Glutamatergic neuron (in vitro differentiated cells): ENCODE measurements around the gene NAE1. TPM values are rescaled to one million over a fixed set of nuclear protein-coding genes. Genes with fewer than 3 reads are reported as not detected.
"Not testable (repeated sequence)": the region's sequence is repeated elsewhere in the genome, so short reads cannot be mapped to it uniquely, and the experiment has no call there.

Experiments used
- DNase-seq: peaks from one replicate; pipeline ENCODE4 v3.0.0; 2022
- H3K27ac Mint-ChIP-seq: one replicate; pipeline ENCODE4 v1.8.0; 2020; ENCODE audit warnings: mild to moderate bottlenecking, mixed read lengths, inconsistent platforms; ENCODE audit not compliant: unreplicated experiment
- H3K27me3 Mint-ChIP-seq: one replicate; pipeline ENCODE4 v1.8.0; 2020; ENCODE audit warnings: mild to moderate bottlenecking, moderate library complexity, mixed read lengths, inconsistent platforms; ENCODE audit not compliant: unreplicated experiment
- H3K36me3 Mint-ChIP-seq: one replicate; pipeline ENCODE4 v1.8.0; 2020; ENCODE audit warnings: mild to moderate bottlenecking, mixed read lengths, inconsistent platforms; ENCODE audit not compliant: unreplicated experiment
- H3K4me1 Mint-ChIP-seq: one replicate; pipeline ENCODE4 v1.8.0; 2020; ENCODE audit warnings: mild to moderate bottlenecking, low read depth, mixed read lengths, inconsistent platforms; ENCODE audit not compliant: unreplicated experiment
- H3K4me3 Mint-ChIP-seq: one replicate; pipeline ENCODE4 v1.8.0; 2020; ENCODE audit warnings: mild to moderate bottlenecking, mixed read lengths, inconsistent platforms; ENCODE audit not compliant: unreplicated experiment
- H3K9me3 Mint-ChIP-seq: one replicate; pipeline ENCODE4 v1.8.0; 2020; ENCODE audit warnings: mild to moderate bottlenecking, moderate library complexity, mixed read lengths, inconsistent platforms; ENCODE audit not compliant: unreplicated experiment
- CTCF ChIP-seq: fragments of 200-600 bp; sonication (generic); IDR thresholded peaks from one replicate; pipeline ENCODE4 v1.5.0; 2021; ENCODE audit not compliant: partially characterized antibody, unreplicated experiment
- total RNA-seq: library from RNA; stranded (reverse); fragmentation: NEBNext Ultra II Directional; extraction: Animal tissue kit (Norgen Biotek cat#: 25700); gene quantifications from one replicate; pipeline ENCODE4 v1.2.1, GENCODE V29; 2021; ENCODE audit not compliant: unreplicated experiment

Gene NAE1
- total RNA-seq, 1 donor from 2014 or later, result 125 TPM

- Mint-ChIP-seq H3K9me3 (no peaks in the 10 kb centered on the region), H3K4me1 (no peaks in the 10 kb centered on the region), H3K27me3 (no peaks in the 10 kb centered on the region), H3K4me3 (no peak overlapping the region), H3K27ac (no peak overlapping the region), H3K36me3 (peaks cover 5% of the 10 kb centered on the region)
- no peak for DNase-seq
- TF ChIP-seq CTCF, result no peak
Observed at GRCh38 chr16:66800856-66801255, 29.9 kb downstream of the NAE1 start.

- TF ChIP-seq CTCF, result no peak
- Mint-ChIP-seq H3K4me1 (no peaks in the 10 kb centered on the region), H3K9me3 (no peaks in the 10 kb centered on the region), H3K4me3 (no peak overlapping the region), H3K27me3 (no peaks in the 10 kb centered on the region), H3K27ac (no peak overlapping the region), H3K36me3 (no peaks in the 10 kb centered on the region)
- DNase-seq, result no peak
Observed at GRCh38 chr16:66798161-66798560, 32.6 kb downstream of the NAE1 start.

GRCh38 chr16:66793984-66794383 is 36.8 kb downstream of the NAE1 start:
- H3K4me3 Mint-ChIP-seq, H3K36me3 Mint-ChIP-seq, H3K9me3 Mint-ChIP-seq, H3K27ac Mint-ChIP-seq, DNase-seq, H3K4me1 Mint-ChIP-seq, H3K27me3 Mint-ChIP-seq: not testable (repeated sequence)

- no peaks in the 10 kb centered on the region for H3K36me3 Mint-ChIP-seq
- no peak for TF ChIP-seq CTCF
- no peak overlapping the region for H3K27ac Mint-ChIP-seq
- no peaks in the 10 kb centered on the region for H3K4me1 Mint-ChIP-seq
- H3K27me3 Mint-ChIP-seq, result no peaks in the 10 kb centered on the region
- DNase-seq, result no peak
- no peaks in the 10 kb centered on the region for H3K9me3 Mint-ChIP-seq
- no peak overlapping the region for H3K4me3 Mint-ChIP-seq
Observed at GRCh38 chr16:66790130-66790733, 40.5 kb downstream of the NAE1 start.

- no peaks in the 10 kb centered on the region for H3K36me3 Mint-ChIP-seq
- H3K27ac Mint-ChIP-seq, result no peak overlapping the region
- no peak for DNase-seq
- no peaks in the 10 kb centered on the region for H3K4me1 Mint-ChIP-seq
- no peak overlapping the region for H3K4me3 Mint-ChIP-seq
- TF ChIP-seq CTCF, result no peak
- no peaks in the 10 kb centered on the region for H3K27me3 Mint-ChIP-seq
- peaks cover 2% of the 10 kb centered on the region for H3K9me3 Mint-ChIP-seq
Observed at GRCh38 chr16:66787427-66787826, 43.3 kb downstream of the NAE1 start.
